Right lobe of liver (tissue), 6 donors: ENCODE measurements around the gene TFEB. TPM values are rescaled to one million over a fixed set of nuclear protein-coding genes. Genes with fewer than 3 reads are reported as not detected.

Experiments used
- ATAC-seq, 4 donors: fragments of 200-7000 bp; cut with Tn5 transposase; one replicate each; pipeline ENCODE4 v1.9.1; 2020; ENCODE audit warnings: mild to moderate bottlenecking in 4 of 4, moderate library complexity in 4 of 4
- DNase-seq, 3 donors: peaks; one replicate each; pipeline ENCODE4 v3.0.0-alpha.2; 2020
- H3K27ac ChIP-seq, 3 donors: fragments of 200-600 bp; one replicate each; pipeline ENCODE4 v1.8.0; 2022
- H3K27me3 ChIP-seq, 2 donors: fragments of 200-600 bp; one replicate each; pipeline ENCODE4 v1.8.0; 2022
- H3K36me3 ChIP-seq, 4 donors: fragments of 200-600 bp; sonication (generic) in 1 of 4; one replicate each; pipeline versions ENCODE4 v1.5.1 to v1.8.0; 2017 to 2022; ENCODE audit warnings: control low read depth in 1 of 4
- H3K4me1 ChIP-seq, 4 donors: fragments of 200-600 bp; sonication (generic) in 1 of 4; one replicate each; pipeline versions ENCODE4 v1.5.1 to v1.8.0; 2017 to 2022; ENCODE audit warnings: control low read depth in 1 of 4
- H3K4me3 ChIP-seq, 3 donors: fragments of 200-600 bp; one replicate each; pipeline ENCODE4 v1.8.0; 2022
- H3K9me3 ChIP-seq, 4 donors: fragments of 200-600 bp; sonication (generic) in 1 of 4; one replicate each; pipeline versions ENCODE4 v1.5.1 to v1.8.0; 2017 to 2022; ENCODE audit warnings: control low read depth in 1 of 4
- CTCF ChIP-seq, 4 donors: fragments of 200-600 bp in 3 of 4; fragments of 450-650 bp in 1 of 4; IDR thresholded peaks; one replicate each; pipeline versions ENCODE4 v1.5.1 to v1.8.0; 2016 to 2022; ENCODE audit warnings: antibody characterized with exemption in 4 of 4, mild to moderate bottlenecking in 2 of 4
- POLR2A ChIP-seq: fragments of 450-650 bp; IDR thresholded peaks from one replicate; pipeline ENCODE4 v1.6.1; 2017; ENCODE audit warnings: antibody characterized with exemption, mild to moderate bottlenecking
- WGBS: methylation state at CpG from one replicate; pipeline ENCODE4 v1.1.6; 2018; ENCODE audit warnings: low coverage, low lambda C conversion rate; ENCODE audit not compliant: insufficient coverage; ENCODE audit errors: missing lambda C conversion rate; 5-methylcytosine and 5-hydroxymethylcytosine counted together
- intact Hi-C, 2 donors: fragments of 100-400 bp; cut with DNase I; formaldehyde crosslinking; loops; one replicate each; pipeline versions ENCODE4 v1.11.2 to v1.14.1; 2022
- long read RNA-seq: library from polyadenylated mRNA; unstranded; transcript quantifications from one replicate; pipeline ENCODE4 v2.0.0, GENCODE V29; 2019
- total RNA-seq, 6 experiments: library from RNA; depleted of rRNA in 2 of 6; stranded (reverse); fragments of >200 nt in 2 of 6; fragmentation: NEBNext Ultra II Directional in 3 of 6; extraction: Animal tissue kit (Norgen Biotek cat#: 25700) in 3 of 6; gene quantifications; one replicate each; pipeline versions ENCODE4 v1.1.0 to v1.2.4, GENCODE V29; 2016 to 2023
- donor health status: DM: no; HTN: yes; CAD: no.
- donor health status: DM: no; HTN: no; CAD: no.
- donor health status: DM: no; HTN: no; CAD: no.
- donor health status: DM: no; HTN: yes; CAD: no.
- donor health status: DM: no; HTN: yes; CAD: no.

TFEB gene
- total RNA-seq: 1 to 10 TPM; 4.5 to 9.2 (median 6.6) TPM
- long read RNA-seq: 0 reads

GRCh38 chr6:41735427-41736185 is at the start of gene TFEB:
TFEB (minus strand) TSS chr6:41735608; CDS start chr6:41691213, 44,395 bp downstream.
- no peaks in the 10 kb centered on the region for H3K4me1 ChIP-seq
- DNase-seq: peak; percentile 96 to 97 (median 96)
- intact Hi-C loops: no loop called here
- H3K9me3 ChIP-seq: no peaks in the 10 kb centered on the region
- no peaks in the 10 kb centered on the region for H3K36me3 ChIP-seq
- peak; percentile 87 to 92 (median 89) for ATAC-seq
- peak within 1 kb of the TSS; percentile 79 to 96 (median 89) for H3K4me3 ChIP-seq
- 15% methylated on average over 7 of the region's 50 CpGs for WGBS
- no peaks in the 10 kb centered on the region for H3K27me3 ChIP-seq
- peak within 1 kb of the TSS; percentile 80 to 88 (median 87) for H3K27ac ChIP-seq
- TF ChIP-seq CTCF (IDR thresholded peaks at IDR 0.05) (peak; percentile 89 to 100 (median 94)), POLR2A (peak; percentile 66)

GRCh38 chr6:41784581-41785171 is 49.3 kb upstream of the TFEB start:
- H3K36me3 ChIP-seq: peaks cover 0 to 7% (median 4%) of the 10 kb centered on the region in 4 donors
- peaks cover 0 to 28% (median 15%) of the 10 kb centered on the region in 4 donors for H3K4me1 ChIP-seq
- intact Hi-C loops: loop anchor here (10.0 kb wide), 3 partner anchors 140 to 260 kb away; partner anchors contain the start of genes BYSL (in 1 of the 2) and MED20 (in 1 of the 2)
- TF ChIP-seq POLR2A (no peak), CTCF (IDR thresholded peaks at IDR 0.05) (no peak)
- no peaks in the 10 kb centered on the region for H3K27me3 ChIP-seq
- ATAC-seq (no peak), DNase-seq (no peak)
- 50% methylated on average over 2 of the region's 5 CpGs for WGBS
- no peak overlapping the region for H3K27ac ChIP-seq
- no peak overlapping the region for H3K4me3 ChIP-seq
- no peaks in the 10 kb centered on the region for H3K9me3 ChIP-seq

- WGBS: 76% methylated on average over 5 of the region's 6 CpGs
- intact Hi-C loops: loop anchor here (10.0 kb wide), 3 partner anchors 142 to 262 kb away; partner anchors contain the start of genes BYSL (in 1 of the 2) and MED20 (in 1 of the 2)
These were observed 47.8 kb upstream of the TFEB start for GRCh38 chr6:41783106-41783780.

More at GRCh38 chr6:41783106-41783780, 47.8 kb upstream of the TFEB start:
- Histone ChIP-seq H3K36me3 (no peaks in the 10 kb centered on the region), H3K9me3 (no peaks in the 10 kb centered on the region), H3K27me3 (no peaks in the 10 kb centered on the region), H3K4me1 (peaks cover 0 to 24% (median 11%) of the 10 kb centered on the region in 4 donors), H3K27ac (no peak overlapping the region), H3K4me3 (no peak overlapping the region)
- no peak for TF ChIP-seq POLR2A
- no peak for TF ChIP-seq CTCF (IDR thresholded peaks at IDR 0.05)
- ATAC-seq (no peak), DNase-seq (no peak)
